ENCODE measurements around the gene FJX1. TPM values are rescaled to one million over a fixed set of nuclear protein-coding genes. Genes with fewer than 3 reads are reported as not detected.
A peak's percentile ranks its signal among the peaks of the same experiment; 100 is the strongest.

FJX1 gene
- total and polyA plus RNA-seq, 7 donors: 0.60 to 8.0 (median 2.4) TPM

GRCh38 chr11:35615921-35616900, 2.0 kb upstream of the FJX1 start:
- peak in 3 of 4 donors; percentile 35 to 53 (median 45) for ATAC-seq
- Histone ChIP-seq H3K36me3 (ENCODE audit: insufficient read depth in 1 of 2, low read depth in 1 of 2) (no peaks in the 10 kb centered on the region), H3K27ac (no peak overlapping the region), H3K9me3 (no peaks in the 10 kb centered on the region), H3K4me1 (no peaks in the 10 kb centered on the region), H3K4me3 (no peak overlapping the region), H3K27me3 (ENCODE audit: insufficient read depth in 3 of 3, low read length in 2 of 3) (peaks cover 0 to 7% (median 0%) of the 10 kb centered on the region in 3 donors)
- no peak for DNase-seq
- TF ChIP-seq, protein P1, sequence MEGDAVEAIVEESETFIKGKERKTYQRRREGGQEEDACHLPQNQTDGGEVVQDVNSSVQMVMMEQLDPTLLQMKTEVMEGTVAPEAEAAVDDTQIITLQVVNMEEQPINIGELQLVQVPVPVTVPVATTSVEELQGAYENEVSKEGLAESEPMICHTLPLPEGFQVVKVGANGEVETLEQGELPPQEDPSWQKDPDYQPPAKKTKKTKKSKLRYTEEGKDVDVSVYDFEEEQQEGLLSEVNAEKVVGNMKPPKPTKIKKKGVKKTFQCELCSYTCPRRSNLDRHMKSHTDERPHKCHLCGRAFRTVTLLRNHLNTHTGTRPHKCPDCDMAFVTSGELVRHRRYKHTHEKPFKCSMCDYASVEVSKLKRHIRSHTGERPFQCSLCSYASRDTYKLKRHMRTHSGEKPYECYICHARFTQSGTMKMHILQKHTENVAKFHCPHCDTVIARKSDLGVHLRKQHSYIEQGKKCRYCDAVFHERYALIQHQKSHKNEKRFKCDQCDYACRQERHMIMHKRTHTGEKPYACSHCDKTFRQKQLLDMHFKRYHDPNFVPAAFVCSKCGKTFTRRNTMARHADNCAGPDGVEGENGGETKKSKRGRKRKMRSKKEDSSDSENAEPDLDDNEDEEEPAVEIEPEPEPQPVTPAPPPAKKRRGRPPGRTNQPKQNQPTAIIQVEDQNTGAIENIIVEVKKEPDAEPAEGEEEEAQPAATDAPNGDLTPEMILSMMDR (IDR thresholded peaks at IDR 0.05): peak; percentile 91
- intact Hi-C loops (cut with DNase I): loop anchor here (2.0 to 10.0 kb wide), 10 partner anchors 179 to 876 kb away; no protein-coding TSS in a partner anchor
- WGBS, 3 donors: 26 to 30% (median 27%) methylated on average over 8 of the region's 8 CpGs

DNA sequence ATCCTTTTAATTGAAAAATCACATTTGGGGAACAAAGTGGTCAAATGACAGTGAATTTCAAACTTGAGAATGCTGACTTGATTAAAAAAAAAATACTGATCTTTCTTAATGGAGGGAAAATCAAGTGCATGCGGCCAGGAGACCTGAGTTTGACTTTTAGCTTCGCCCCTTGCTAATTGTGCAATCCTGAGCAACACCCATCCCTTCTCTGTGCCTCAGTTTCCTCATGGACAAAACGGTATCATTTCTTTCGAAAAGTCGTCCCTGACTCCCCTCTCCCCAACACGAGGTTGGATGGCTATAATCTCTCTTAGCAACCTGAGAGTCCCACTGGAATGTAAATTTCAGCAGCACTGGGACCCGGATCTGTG, 959 bp upstream of the FJX1 start:
- Histone ChIP-seq H3K27me3 (ENCODE audit: insufficient read depth in 3 of 3, low read length in 2 of 3) (peaks cover 0 to 9% (median 0%) of the 10 kb centered on the region in 3 donors), H3K27ac (no peak overlapping the region), H3K9me3 (no peaks in the 10 kb centered on the region), H3K4me1 (no peaks in the 10 kb centered on the region), H3K4me3 (peak overlapping the region; percentile 74), H3K36me3 (ENCODE audit: insufficient read depth in 1 of 2, low read depth in 1 of 2) (no peaks in the 10 kb centered on the region)
- intact Hi-C loops (cut with DNase I): loop anchor here (2.0 to 10.0 kb wide), 10 partner anchors 178 to 875 kb away; no protein-coding TSS in a partner anchor
- TF ChIP-seq, protein P1 (IDR thresholded peaks at IDR 0.05): no peak
- 70 to 76% (median 72%) methylated on average over 7 of the region's 7 CpGs for WGBS, 3 donors
- no peak for DNase-seq
- ATAC-seq: no peak

GRCh38 chr11:35618497-35619115, 346 bp downstream of the FJX1 start:
- intact Hi-C loops (cut with DNase I): loop anchor here (2.0 to 10.0 kb wide), 8 partner anchors 44 to 874 kb away; partner anchors contain the start of gene TRIM44 (in 1 of the 2)
- 0% methylated on average over 26 to 91 of the region's 91 CpGs for WGBS, 3 donors
- Histone ChIP-seq H3K4me3 (peak overlapping the region; percentile 74), H3K36me3 (ENCODE audit: insufficient read depth in 1 of 2, low read depth in 1 of 2) (no peaks in the 10 kb centered on the region), H3K4me1 (no peaks in the 10 kb centered on the region), H3K27me3 (ENCODE audit: insufficient read depth in 3 of 3, low read length in 2 of 3) (peaks cover 0 to 15% (median 0%) of the 10 kb centered on the region in 3 donors), H3K27ac (peak overlapping the region; percentile 47), H3K9me3 (no peaks in the 10 kb centered on the region)
- DNase-seq (peak in 1 of 2 donors; percentile 59), ATAC-seq (peak; percentile 49 to 64 (median 59))
- TF ChIP-seq, protein P1 (IDR thresholded peaks at IDR 0.05): no peak

GRCh38 chr11:35619116-35619854, 1.0 kb downstream of the FJX1 start:
- TF ChIP-seq, protein P1 (IDR thresholded peaks at IDR 0.05): no peak
- ATAC-seq (peak; percentile 38 to 64 (median 62)), DNase-seq (peak; percentile 53 to 55)
- H3K9me3 ChIP-seq: no peaks in the 10 kb centered on the region
- H3K27me3 ChIP-seq (ENCODE audit: insufficient read depth in 3 of 3, low read length in 2 of 3): peaks cover 0 to 17% (median 0%) of the 10 kb centered on the region in 3 donors
- H3K36me3 ChIP-seq (ENCODE audit: insufficient read depth in 1 of 2, low read depth in 1 of 2): no peaks in the 10 kb centered on the region
- H3K4me1 ChIP-seq: no peaks in the 10 kb centered on the region
- H3K27ac ChIP-seq: no peak overlapping the region
- intact Hi-C loops (cut with DNase I): loop anchor here (2.0 to 10.0 kb wide), 8 partner anchors 44 to 873 kb away; partner anchors contain the start of gene TRIM44 (in 1 of the 2)
- WGBS, 3 donors: 0 to 1% (median 0%) methylated on average over 66 to 84 of the region's 84 CpGs
- peak overlapping the region; percentile 74 for H3K4me3 ChIP-seq

Measured in psoas muscle (tissue), 8 donors.